ENCODE measurements around the gene NPEPL1. TPM values are rescaled to one million over a fixed set of nuclear protein-coding genes. Genes with fewer than 3 reads are reported as not detected.
"Not testable (repeated sequence)": the region's sequence is repeated elsewhere in the genome, so short reads cannot be mapped to it uniquely, and the experiment has no call there.

The NPEPL1 gene
- 20.6 and 22.9 TPM in 2 replicates for total RNA-seq

- no peaks in the 10 kb centered on the region for H3K9me3 Mint-ChIP-seq
- H3K4me3 Mint-ChIP-seq = peak within 1 kb of the TSS; percentile 82
- peak within 1 kb of the TSS; percentile 81 for H3K27ac Mint-ChIP-seq
- peaks cover 10% of the 10 kb centered on the region for H3K4me1 Mint-ChIP-seq (ENCODE audit: low read depth)
- peak; percentile 62 for DNase-seq (ENCODE audit: low spot score)
- H3K27me3 Mint-ChIP-seq (ENCODE audit: insufficient read depth) = no peaks in the 10 kb centered on the region
- intact Hi-C loops (cut with micrococcal nuclease) = loop anchor here (1.0 to 5.0 kb wide), 3 partner anchors 40 to 1295 kb away; no protein-coding TSS in a partner anchor
- H3K36me3 Mint-ChIP-seq (ENCODE audit: low read depth) = peaks cover 10% of the 10 kb centered on the region
Observed at GRCh38 chr20:58692579-58693225, at the start of gene NPEPL1. Gene NPEPL1 (plus strand): TSS chr20:58692800. CDS start chr20:58692901, 101 bp downstream.

- H3K4me1 Mint-ChIP-seq (ENCODE audit: low read depth); intact Hi-C loops (cut with micrococcal nuclease); H3K36me3 Mint-ChIP-seq (ENCODE audit: low read depth); H3K4me3 Mint-ChIP-seq; H3K9me3 Mint-ChIP-seq; DNase-seq (ENCODE audit: low spot score); H3K27ac Mint-ChIP-seq: not testable (repeated sequence)
- peaks cover 19% of the 10 kb centered on the region for H3K27me3 Mint-ChIP-seq (ENCODE audit: insufficient read depth)
Observed at GRCh38 chr20:58642896-58643295, 49.7 kb upstream of the NPEPL1 start.

- no peaks in the 10 kb centered on the region for H3K9me3 Mint-ChIP-seq
- peaks cover 5% of the 10 kb centered on the region for H3K27me3 Mint-ChIP-seq (ENCODE audit: insufficient read depth)
- H3K4me1 Mint-ChIP-seq (ENCODE audit: low read depth) = peaks cover 9% of the 10 kb centered on the region
- no peak overlapping the region for H3K4me3 Mint-ChIP-seq
- H3K36me3 Mint-ChIP-seq (ENCODE audit: low read depth) = no peaks in the 10 kb centered on the region
- no peak overlapping the region for H3K27ac Mint-ChIP-seq
- intact Hi-C loops (cut with micrococcal nuclease) = no loop called here
- no peak for DNase-seq (ENCODE audit: low spot score)
Observed at GRCh38 chr20:58645412-58645968, 47.1 kb upstream of the NPEPL1 start.

GRCh38 chr20:58646257-58646656 is 46.3 kb upstream of the NPEPL1 start:
- DNase-seq (ENCODE audit: low spot score) = no peak
- peaks cover 9% of the 10 kb centered on the region for H3K4me1 Mint-ChIP-seq (ENCODE audit: low read depth)
- no peaks in the 10 kb centered on the region for H3K36me3 Mint-ChIP-seq (ENCODE audit: low read depth)
- H3K27ac Mint-ChIP-seq = no peak overlapping the region
- peaks cover 3% of the 10 kb centered on the region for H3K27me3 Mint-ChIP-seq (ENCODE audit: insufficient read depth)
- intact Hi-C loops (cut with micrococcal nuclease) = no loop called here
- H3K9me3 Mint-ChIP-seq = no peaks in the 10 kb centered on the region
- no peak overlapping the region for H3K4me3 Mint-ChIP-seq

GRCh38 chr20:58646703-58647102 is 45.9 kb upstream of the NPEPL1 start:
- peaks cover 9% of the 10 kb centered on the region for H3K4me1 Mint-ChIP-seq (ENCODE audit: low read depth)
- no peak overlapping the region for H3K27ac Mint-ChIP-seq
- no peak for DNase-seq (ENCODE audit: low spot score)
- H3K36me3 Mint-ChIP-seq (ENCODE audit: low read depth) = peaks cover 3% of the 10 kb centered on the region
- intact Hi-C loops (cut with micrococcal nuclease) = no loop called here
- H3K9me3 Mint-ChIP-seq = no peaks in the 10 kb centered on the region
- H3K4me3 Mint-ChIP-seq = no peak overlapping the region
- H3K27me3 Mint-ChIP-seq (ENCODE audit: insufficient read depth) = peaks cover 3% of the 10 kb centered on the region

GRCh38 chr20:58647162-58647795 is 45.3 kb upstream of the NPEPL1 start:
- no peak for DNase-seq (ENCODE audit: low spot score)
- intact Hi-C loops (cut with micrococcal nuclease) = no loop called here
- no peak overlapping the region for H3K4me3 Mint-ChIP-seq
- H3K36me3 Mint-ChIP-seq (ENCODE audit: low read depth) = peaks cover 7% of the 10 kb centered on the region
- H3K4me1 Mint-ChIP-seq (ENCODE audit: low read depth) = peaks cover 9% of the 10 kb centered on the region
- H3K27me3 Mint-ChIP-seq (ENCODE audit: insufficient read depth) = peaks cover 3% of the 10 kb centered on the region
- no peaks in the 10 kb centered on the region for H3K9me3 Mint-ChIP-seq
- H3K27ac Mint-ChIP-seq = no peak overlapping the region

GRCh38 chr20:58647796-58648501 is 44.7 kb upstream of the NPEPL1 start:
- no peak overlapping the region for H3K27ac Mint-ChIP-seq
- intact Hi-C loops (cut with micrococcal nuclease) = no loop called here
- H3K36me3 Mint-ChIP-seq (ENCODE audit: low read depth) = peaks cover 10% of the 10 kb centered on the region
- no peak overlapping the region for H3K4me3 Mint-ChIP-seq
- no peak for DNase-seq (ENCODE audit: low spot score)
- no peaks in the 10 kb centered on the region for H3K9me3 Mint-ChIP-seq
- H3K27me3 Mint-ChIP-seq (ENCODE audit: insufficient read depth) = peaks cover 3% of the 10 kb centered on the region
- peaks cover 10% of the 10 kb centered on the region for H3K4me1 Mint-ChIP-seq (ENCODE audit: low read depth)

GRCh38 chr20:58648502-58648825 is 44.1 kb upstream of the NPEPL1 start:
- H3K4me3 Mint-ChIP-seq = peak overlapping the region; percentile 80
- H3K9me3 Mint-ChIP-seq; H3K27me3 Mint-ChIP-seq (ENCODE audit: insufficient read depth); DNase-seq (ENCODE audit: low spot score); intact Hi-C loops (cut with micrococcal nuclease): not testable (repeated sequence)
- H3K36me3 Mint-ChIP-seq (ENCODE audit: low read depth) = peaks cover 14% of the 10 kb centered on the region
- peak overlapping the region; percentile 90 for H3K27ac Mint-ChIP-seq
- peaks cover 15% of the 10 kb centered on the region for H3K4me1 Mint-ChIP-seq (ENCODE audit: low read depth)

- H3K4me3 Mint-ChIP-seq = peak overlapping the region; percentile 80
- intact Hi-C loops (cut with micrococcal nuclease) = loop anchor here (1.0 to 10.0 kb wide), 11 partner anchors 15 to 1293 kb away; partner anchors contain the start of genes ATP5F1E, FAM217B, GNAS and PPP1R3D
- no peak for DNase-seq (ENCODE audit: low spot score)
- no peaks in the 10 kb centered on the region for H3K9me3 Mint-ChIP-seq
- peaks cover 16% of the 10 kb centered on the region for H3K4me1 Mint-ChIP-seq (ENCODE audit: low read depth)
- peaks cover 14% of the 10 kb centered on the region for H3K36me3 Mint-ChIP-seq (ENCODE audit: low read depth)
- H3K27me3 Mint-ChIP-seq (ENCODE audit: insufficient read depth) = peaks cover 3% of the 10 kb centered on the region
- peak overlapping the region; percentile 90 for H3K27ac Mint-ChIP-seq
Observed at GRCh38 chr20:58649288-58650180, 43.1 kb upstream of the NPEPL1 start.

- Mint-ChIP-seq H3K27me3 (ENCODE audit: insufficient read depth) (peaks cover 3% of the 10 kb centered on the region), H3K36me3 (ENCODE audit: low read depth) (peaks cover 14% of the 10 kb centered on the region), H3K4me1 (ENCODE audit: low read depth) (peaks cover 19% of the 10 kb centered on the region), H3K27ac (peak overlapping the region; percentile 97), H3K9me3 (no peaks in the 10 kb centered on the region), H3K4me3 (peak overlapping the region; percentile 94)
- intact Hi-C loops (cut with micrococcal nuclease) = loop anchor here (1.0 to 10.0 kb wide), 11 partner anchors 16 to 1292 kb away; partner anchors contain the start of genes ATP5F1E, FAM217B, GNAS and PPP1R3D
- DNase-seq (ENCODE audit: low spot score) = no peak
Observed at GRCh38 chr20:58650181-58650775, 42.3 kb upstream of the NPEPL1 start.

- H3K9me3 Mint-ChIP-seq = no peaks in the 10 kb centered on the region
- peaks cover 3% of the 10 kb centered on the region for H3K27me3 Mint-ChIP-seq (ENCODE audit: insufficient read depth)
- peak within 1 kb of the TSS; percentile 97 for H3K27ac Mint-ChIP-seq
- H3K4me1 Mint-ChIP-seq (ENCODE audit: low read depth) = peaks cover 25% of the 10 kb centered on the region
- DNase-seq (ENCODE audit: low spot score) = peak; percentile 84
- H3K36me3 Mint-ChIP-seq (ENCODE audit: low read depth) = peaks cover 14% of the 10 kb centered on the region
- intact Hi-C loops (cut with micrococcal nuclease) = loop anchor here (1.0 to 10.0 kb wide), 11 partner anchors 17 to 1291 kb away; partner anchors contain the start of genes ATP5F1E, FAM217B, GNAS and PPP1R3D
- H3K4me3 Mint-ChIP-seq = peak within 1 kb of the TSS; percentile 94
Observed at GRCh38 chr20:58650776-58651558, 41.6 kb upstream of the NPEPL1 start, which contains the start of gene STX16. Gene STX16 (plus strand): TSS chr20:58651283. CDS start chr20:58652007, 724 bp downstream.
